Upper lobe of left lung (tissue), 6 donors: ENCODE results near the gene DNAH1. TPM values are rescaled to one million over a fixed set of nuclear protein-coding genes. Genes with fewer than 3 reads are reported as not detected.

Source experiments
- ATAC-seq, 2 donors: fragments of 200-7000 bp; cut with Tn5 transposase; one replicate each; pipeline ENCODE4 v1.9.1; 2022; ENCODE audit warnings: mild to moderate bottlenecking in 2 of 2, moderate library complexity in 2 of 2; ENCODE audit not compliant: low FRiP score in 2 of 2
- DNase-seq, 2 donors: peaks; one replicate each; pipeline ENCODE4 v3.0.0-alpha.2; 2019 to 2020
- H3K27ac ChIP-seq, 4 donors: fragments of 200-600 bp; sonication (generic); one replicate each; pipeline ENCODE4 v1.5.1; 2016 to 2019
- H3K27me3 ChIP-seq, 4 donors: fragments of 200-600 bp; sonication (generic); one replicate each; pipeline ENCODE4 v1.5.1; 2017 to 2019
- H3K36me3 ChIP-seq, 4 donors: fragments of 200-600 bp; sonication (generic); one replicate each; pipeline ENCODE4 v1.5.1; 2016 to 2019
- H3K4me1 ChIP-seq, 4 donors: fragments of 200-600 bp; sonication (generic); one replicate each; pipeline ENCODE4 v1.5.1; 2018 to 2019
- H3K4me3 ChIP-seq, 4 donors: fragments of 200-600 bp; sonication (generic); one replicate each; pipeline ENCODE4 v1.5.1; 2017 to 2019; ENCODE audit warnings: mild to moderate bottlenecking in 2 of 4, moderate library complexity in 1 of 4
- H3K9me3 ChIP-seq, 4 donors: fragments of 200-600 bp; sonication (generic); one replicate each; pipeline ENCODE4 v1.5.1; 2018 to 2019
- EP300 ChIP-seq, 4 donors: sonication (generic); formaldehyde crosslinking; IDR thresholded peaks; one replicate each; pipeline ENCODE4 v1.5.1; 2017; ENCODE audit warnings: antibody characterized with exemption in 4 of 4, control low read depth in 2 of 4
- POLR2A ChIP-seq, 4 donors: fragments of 450-650 bp; IDR thresholded peaks; one replicate each; pipeline ENCODE4 v1.5.1; 2016 to 2017; ENCODE audit warnings: antibody characterized with exemption in 4 of 4, mild to moderate bottlenecking in 2 of 4
- POLR2AphosphoS5 ChIP-seq, 2 donors: sonication (generic); formaldehyde crosslinking; IDR thresholded peaks; one replicate each; pipeline ENCODE4 v1.5.1; 2017; ENCODE audit warnings: antibody characterized with exemption in 2 of 2
- WGBS, 2 donors: methylation state at CpG; one replicate each; pipeline ENCODE4 v1.1.5; 2017 to 2018; 5-methylcytosine and 5-hydroxymethylcytosine counted together
- total RNA-seq, 6 donors: library from RNA; depleted of rRNA in 4 of 6; stranded (reverse); fragments of >200 nt in 4 of 6; gene quantifications; one replicate each; pipeline versions ENCODE4 v1.1.0 to v1.2.1, GENCODE V29; 2016 to 2021
- TF ChIP-seq, protein P1 (sequence below), 6 experiments: fragments of 450-650 bp in 4 of 6; fragments of 200-600 bp in 2 of 6; sonication (generic) in 2 of 6; IDR thresholded peaks; one replicate each; pipeline ENCODE4 v1.5.1; 2016 to 2019; ENCODE audit warnings: antibody characterized with exemption in 6 of 6
- donor health status: DM: no; HTN: no; CAD: no; lungs with moderate emphysema.
- donor health status: DM: no; HTN: yes; CAD: no; lungs with severe emphysema.

DNAH1 gene
- total RNA-seq, 6 donors from 2014 or later: 10.8 to 67.1 (median 22.4) TPM

DNA sequence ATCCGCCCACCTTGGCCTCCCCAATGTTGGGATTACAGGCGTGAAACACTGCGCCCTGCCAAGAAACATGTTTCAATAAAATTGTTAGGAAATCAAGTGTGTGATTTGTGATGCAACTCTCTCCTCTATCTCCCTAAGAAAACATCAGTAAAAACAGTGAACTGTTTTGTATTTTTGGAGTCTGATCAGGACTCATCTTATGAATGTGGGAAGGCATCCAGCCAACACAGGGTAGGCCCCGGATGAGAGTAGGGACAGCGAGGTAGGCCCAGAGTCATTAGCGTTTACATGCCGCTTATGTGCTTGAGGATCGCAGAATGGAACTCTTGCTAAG, 29.4 kb upstream of the DNAH1 start:
- DNase-seq: no peak
- peaks cover 0 to 16% (median 9%) of the 10 kb centered on the region in 4 donors for H3K36me3 ChIP-seq
- H3K4me1 ChIP-seq: peaks cover 11 to 23% (median 15%) of the 10 kb centered on the region in 4 donors
- H3K4me3 ChIP-seq: peak overlapping the region in 3 of 4 donors; percentile 58 to 83 (median 79)
- no peak for TF ChIP-seq POLR2AphosphoS5 (IDR thresholded peaks at IDR 0.05)
- TF ChIP-seq EP300 (IDR thresholded peaks at IDR 0.05): no peak
- TF ChIP-seq, protein P1, sequence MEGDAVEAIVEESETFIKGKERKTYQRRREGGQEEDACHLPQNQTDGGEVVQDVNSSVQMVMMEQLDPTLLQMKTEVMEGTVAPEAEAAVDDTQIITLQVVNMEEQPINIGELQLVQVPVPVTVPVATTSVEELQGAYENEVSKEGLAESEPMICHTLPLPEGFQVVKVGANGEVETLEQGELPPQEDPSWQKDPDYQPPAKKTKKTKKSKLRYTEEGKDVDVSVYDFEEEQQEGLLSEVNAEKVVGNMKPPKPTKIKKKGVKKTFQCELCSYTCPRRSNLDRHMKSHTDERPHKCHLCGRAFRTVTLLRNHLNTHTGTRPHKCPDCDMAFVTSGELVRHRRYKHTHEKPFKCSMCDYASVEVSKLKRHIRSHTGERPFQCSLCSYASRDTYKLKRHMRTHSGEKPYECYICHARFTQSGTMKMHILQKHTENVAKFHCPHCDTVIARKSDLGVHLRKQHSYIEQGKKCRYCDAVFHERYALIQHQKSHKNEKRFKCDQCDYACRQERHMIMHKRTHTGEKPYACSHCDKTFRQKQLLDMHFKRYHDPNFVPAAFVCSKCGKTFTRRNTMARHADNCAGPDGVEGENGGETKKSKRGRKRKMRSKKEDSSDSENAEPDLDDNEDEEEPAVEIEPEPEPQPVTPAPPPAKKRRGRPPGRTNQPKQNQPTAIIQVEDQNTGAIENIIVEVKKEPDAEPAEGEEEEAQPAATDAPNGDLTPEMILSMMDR (IDR thresholded peaks at IDR 0.05): no peak
- no peak for TF ChIP-seq POLR2A (IDR thresholded peaks at IDR 0.05)
- ATAC-seq: peak in 1 of 2 donors; percentile 2
- H3K27ac ChIP-seq: peak overlapping the region; percentile 98 to 100 (median 100)
- H3K9me3 ChIP-seq: no peaks in the 10 kb centered on the region
- no peaks in the 10 kb centered on the region for H3K27me3 ChIP-seq
- WGBS, 2 donors: 61 to 70% methylated on average over 8 of the region's 8 CpGs

DNA sequence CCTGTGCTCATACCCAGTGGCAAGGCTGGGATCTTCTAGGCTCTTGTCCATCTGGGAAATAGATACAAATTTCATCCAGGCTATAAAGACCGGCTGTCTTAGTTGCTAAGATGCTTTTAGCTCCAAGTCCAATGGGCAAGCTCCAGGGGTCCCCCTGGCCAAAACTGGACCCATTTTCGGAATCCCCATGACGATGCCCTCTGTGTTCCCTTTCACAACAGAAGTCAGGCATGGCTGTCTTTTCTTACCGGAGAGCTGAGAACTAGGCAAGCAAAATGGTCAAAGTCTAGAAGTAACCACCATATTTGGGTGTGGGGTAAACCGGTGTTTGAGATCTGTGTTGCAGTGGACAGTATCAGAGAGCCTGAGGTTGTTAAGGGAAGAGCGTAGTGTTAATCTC, 27.4 kb upstream of the DNAH1 start:
- Histone ChIP-seq H3K36me3 (peaks cover 0 to 29% (median 19%) of the 10 kb centered on the region in 4 donors), H3K4me3 (peak overlapping the region in 3 of 4 donors; percentile 58 to 83 (median 79)), H3K9me3 (no peaks in the 10 kb centered on the region), H3K27ac (peak overlapping the region in 3 of 4 donors; percentile 98 to 100 (median 99)), H3K27me3 (no peaks in the 10 kb centered on the region), H3K4me1 (peaks cover 11 to 23% (median 15%) of the 10 kb centered on the region in 4 donors)
- DNase-seq (no peak), ATAC-seq (no peak)
- WGBS, 2 donors: 91 to 96% methylated on average over 6 of the region's 6 CpGs
- TF ChIP-seq, protein P1 (IDR thresholded peaks at IDR 0.05): no peak
- no peak for TF ChIP-seq POLR2A (IDR thresholded peaks at IDR 0.05)
- no peak for TF ChIP-seq POLR2AphosphoS5 (IDR thresholded peaks at IDR 0.05)

DNA sequence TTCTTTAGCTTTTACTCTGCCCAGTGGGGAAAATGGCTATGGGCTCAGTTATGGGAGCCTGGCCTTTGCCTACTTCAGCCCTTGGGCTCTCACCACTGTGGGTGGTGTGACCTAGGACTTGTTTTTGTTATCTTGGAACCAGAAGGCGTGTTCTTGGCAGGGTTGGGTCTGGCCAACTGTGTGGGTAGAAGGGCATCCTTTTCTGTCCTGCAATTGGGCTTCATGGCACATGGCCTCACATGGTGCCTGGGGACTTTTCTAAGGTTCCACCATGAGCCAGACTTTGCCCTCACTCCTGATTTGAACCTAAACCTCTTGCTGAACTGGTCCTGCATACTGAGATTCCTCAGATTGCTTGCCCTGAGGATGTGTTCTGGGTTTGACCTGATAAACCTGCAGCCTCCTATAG, 26.8 kb upstream of the DNAH1 start:
- TF ChIP-seq POLR2A (IDR thresholded peaks at IDR 0.05) (no peak), EP300 (IDR thresholded peaks at IDR 0.05) (no peak)
- TF ChIP-seq, protein P1 (IDR thresholded peaks at IDR 0.05): no peak
- peaks cover 0 to 36% (median 19%) of the 10 kb centered on the region in 4 donors for H3K36me3 ChIP-seq
- no peak overlapping the region for H3K27ac ChIP-seq
- ATAC-seq (no peak), DNase-seq (no peak)
- peaks cover 11 to 23% (median 15%) of the 10 kb centered on the region in 4 donors for H3K4me1 ChIP-seq
- H3K4me3 ChIP-seq: no peak overlapping the region
- 83 to 92% methylated on average over 1 of the region's 1 CpG for WGBS, 2 donors
- H3K9me3 ChIP-seq: no peaks in the 10 kb centered on the region
- no peaks in the 10 kb centered on the region for H3K27me3 ChIP-seq

DNA sequence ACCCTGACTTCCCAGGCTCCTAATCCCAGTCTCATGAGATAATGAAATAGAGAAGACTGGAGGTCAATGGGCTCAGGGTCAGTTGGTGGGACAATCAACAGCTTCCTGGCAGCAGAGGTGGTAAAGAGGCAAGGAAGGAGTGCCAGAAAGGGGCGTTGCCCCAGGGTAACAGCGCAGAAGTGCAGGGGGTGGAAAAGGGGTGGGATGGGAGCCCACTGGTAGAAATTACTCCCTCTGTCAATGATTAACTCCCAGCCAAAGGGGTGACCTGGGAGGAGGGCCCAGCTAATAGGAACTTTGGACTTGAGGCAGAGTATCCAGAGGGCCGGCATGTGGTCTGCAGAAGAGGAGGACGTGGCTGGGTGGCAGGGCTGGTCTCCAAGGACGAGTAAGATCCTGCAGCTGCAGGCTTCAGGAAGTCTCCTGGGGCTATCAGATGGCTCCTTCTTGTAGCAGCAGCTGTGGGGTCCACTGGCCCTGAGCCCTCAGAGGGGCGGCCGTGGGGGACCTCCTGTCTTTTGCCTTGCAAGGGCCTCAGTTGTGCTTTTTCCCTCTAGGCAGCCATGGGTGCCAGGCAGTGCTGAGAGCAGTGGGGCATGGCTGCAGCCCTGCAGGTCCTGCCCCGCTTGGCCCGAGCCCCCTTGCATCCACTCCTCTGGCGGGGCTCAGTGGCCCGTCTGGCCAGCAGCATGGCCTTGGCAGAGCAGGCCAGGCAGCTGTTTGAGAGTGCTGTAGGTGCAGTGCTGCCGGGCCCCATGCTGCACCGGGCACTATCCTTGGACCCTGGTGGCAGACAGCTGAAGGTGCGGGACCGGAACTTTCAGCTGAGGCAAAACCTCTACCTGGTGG, 26.1 kb upstream of the DNAH1 start:
- DNase-seq (peak in 1 of 2 donors; percentile 82), ATAC-seq (no peak)
- Histone ChIP-seq H3K4me3 (no peak overlapping the region), H3K27ac (no peak overlapping the region), H3K4me1 (peaks cover 11 to 23% (median 15%) of the 10 kb centered on the region in 4 donors), H3K36me3 (peaks cover 0 to 39% (median 19%) of the 10 kb centered on the region in 4 donors), H3K27me3 (no peaks in the 10 kb centered on the region), H3K9me3 (no peaks in the 10 kb centered on the region)
- 84 to 85% methylated on average over 9 to 15 of the region's 15 CpGs for WGBS, 2 donors
- TF ChIP-seq POLR2A (IDR thresholded peaks at IDR 0.05) (no peak), EP300 (IDR thresholded peaks at IDR 0.05) (no peak), POLR2AphosphoS5 (IDR thresholded peaks at IDR 0.05) (no peak)
- TF ChIP-seq, protein P1 (IDR thresholded peaks at IDR 0.05): no peak
